IMR-90 (cell line): ENCODE results near the gene GFOD2. TPM values are rescaled to one million over a fixed set of nuclear protein-coding genes. Genes with fewer than 3 reads are reported as not detected.

Experiments
- ATAC-seq: fragments of 200-7000 bp; cut with Tn5 transposase; 2 replicates; pipeline ENCODE4 v1.9.1; 2020; ENCODE audit warnings: low read depth, mild to moderate bottlenecking, moderate library complexity
- BruUV-seq: library from RNA; stranded (reverse); fragments of 400-500 nt; replicated peaks from 2 replicates; lab custom pipeline; 2021; lab: Mats Ljungman, UMichigan
- CTCF ChIA-PET: fragments of 300-600 bp; formaldehyde crosslinking; extraction: SDS; loops from one replicate; lab custom pipeline; 2021; ENCODE audit warnings: antibody characterized with exemption; lab: Yijun Ruan, JAX
- POLR2A ChIA-PET: fragments of 300-600 bp; sonication (Branson Sonifier 250); formaldehyde crosslinking; loops from one replicate; lab custom pipeline; 2022; ENCODE audit warnings: antibody characterized with exemption; ENCODE audit not compliant: unreplicated experiment; lab: Charles Lee
- DNase-seq: peaks from one replicate; pipeline ENCODE4 v3.0.0; 2013
- H2AFZ ChIP-seq: replicated peaks from 2 replicates; pipeline ENCODE3; 2013; ENCODE audit warnings: low read length, mild to moderate bottlenecking; ENCODE audit not compliant: poor library complexity
- H2AK5ac ChIP-seq: 2 replicates; pipeline ENCODE4 v1.6.1; 2013; ENCODE audit warnings: low read depth, low read length, inconsistent platforms
- H2AK9ac ChIP-seq: replicated peaks from 2 replicates; pipeline ENCODE3; 2013; ENCODE audit warnings: mild to moderate bottlenecking, low read depth, low read length, moderate library complexity; ENCODE audit not compliant: poor library complexity
- H2BK120ac ChIP-seq: 2 replicates; pipeline ENCODE4 v1.6.1; 2013; ENCODE audit warnings: low read depth, low read length, inconsistent platforms
- H2BK15ac ChIP-seq: 3 replicates; pipeline ENCODE4 v1.6.1; 2013; ENCODE audit warnings: low read depth, low read length, inconsistent platforms
- H2BK20ac ChIP-seq: 2 replicates; pipeline ENCODE4 v1.6.1; 2013; ENCODE audit warnings: low read depth, mild to moderate bottlenecking, inconsistent platforms, low read length, moderate library complexity
- H2BK5ac ChIP-seq: 2 replicates; pipeline ENCODE4 v1.6.1; 2013; ENCODE audit warnings: mild to moderate bottlenecking, low read depth, low read length, inconsistent platforms; ENCODE audit not compliant: poor library complexity, severe bottlenecking
- H3K14ac ChIP-seq: replicated peaks from 2 replicates; pipeline ENCODE4 v1.6.1; 2013; ENCODE audit warnings: low read depth, low read length, inconsistent platforms
- H3K18ac ChIP-seq: 2 replicates; pipeline ENCODE4 v1.6.1; 2013; ENCODE audit warnings: low read depth, low read length, control low read depth
- H3K23ac ChIP-seq: 2 replicates; pipeline ENCODE4 v1.6.1; 2013; ENCODE audit warnings: low read depth, low read length, inconsistent platforms
- H3K27ac ChIP-seq: 2 replicates; pipeline ENCODE4 v1.5.1; 2013; ENCODE audit warnings: mild to moderate bottlenecking, control low read depth, low read length; ENCODE audit not compliant: insufficient read depth
- H3K27me3 ChIP-seq: 2 replicates; pipeline ENCODE4 v1.6.1; 2013; ENCODE audit warnings: low read length; ENCODE audit not compliant: control insufficient read depth, insufficient read depth
- H3K36me3 ChIP-seq: 2 replicates; pipeline ENCODE4 v1.6.1; 2013; ENCODE audit warnings: low read length, mixed read lengths; ENCODE audit not compliant: control insufficient read depth, insufficient read depth
- H3K4ac ChIP-seq: 2 replicates; pipeline ENCODE4 v1.6.1; 2013; ENCODE audit warnings: low read depth, low read length, inconsistent platforms
- H3K4me1 ChIP-seq: 2 replicates; pipeline ENCODE4 v1.6.1; 2013; ENCODE audit warnings: low read length, mixed read lengths; ENCODE audit not compliant: control insufficient read depth, insufficient read depth
- H3K4me2 ChIP-seq: 2 replicates; pipeline ENCODE4 v1.6.1; 2013; ENCODE audit warnings: low read depth, mild to moderate bottlenecking, control low read depth, low read length, moderate library complexity
- H3K4me3 ChIP-seq: 2 replicates; pipeline ENCODE4 v1.5.1; 2013; ENCODE audit warnings: low read depth, mild to moderate bottlenecking, control low read depth, low read length, moderate library complexity; ENCODE audit not compliant: insufficient read depth
- H3K56ac ChIP-seq: 2 replicates; pipeline ENCODE4 v1.6.1; 2013; ENCODE audit warnings: low read length, inconsistent platforms; ENCODE audit not compliant: insufficient read depth; ENCODE audit errors: extremely low read depth
- H3K79me1 ChIP-seq, 2 experiments: 2 replicates each; pipeline ENCODE4 v1.6.1; 2013; ENCODE audit warnings: low read length in 2 of 2, inconsistent platforms in 1 of 2, low read depth in 1 of 2
- H3K9ac ChIP-seq: 2 replicates; pipeline ENCODE4 v1.6.1; 2013; ENCODE audit warnings: low read depth, low read length, control low read depth
- H3K9me1 ChIP-seq: 2 replicates; pipeline ENCODE4 v1.6.1; 2013; ENCODE audit warnings: low read length, inconsistent platforms; ENCODE audit not compliant: insufficient read depth
- H3K9me3 ChIP-seq: 2 replicates; pipeline ENCODE4 v1.6.1; 2013; ENCODE audit warnings: low read length; ENCODE audit not compliant: control insufficient read depth, insufficient read depth
- H4K20me1 ChIP-seq: 2 replicates; pipeline ENCODE4 v1.6.1; 2013; ENCODE audit warnings: low read length, inconsistent platforms; ENCODE audit not compliant: insufficient read depth
- H4K5ac ChIP-seq: 2 replicates; pipeline ENCODE4 v1.6.1; 2013; ENCODE audit warnings: mild to moderate bottlenecking, low read depth, low read length, control low read depth
- H4K8ac ChIP-seq, 2 experiments: 2 replicates each; pipeline ENCODE4 v1.6.1; 2013; ENCODE audit warnings: low read depth in 2 of 2, low read length in 2 of 2, control low read depth in 1 of 2, inconsistent platforms in 1 of 2
- H4K91ac ChIP-seq: 2 replicates; pipeline ENCODE4 v1.6.1; 2013; ENCODE audit warnings: low read depth, low read length, inconsistent platforms; ENCODE audit not compliant: insufficient read depth
- BHLHE40 ChIP-seq: fragments of 150-350 bp; IDR thresholded peaks from 2 replicates; pipeline ENCODE4 v1.6.1; 2016; ENCODE audit warnings: mild to moderate bottlenecking, low read depth, low read length
- CEBPB ChIP-seq: IDR thresholded peaks from 2 replicates; pipeline ENCODE4 v1.6.1; 2012; ENCODE audit warnings: low read depth, low read length, improper control_type of control experiment
- CTCF ChIP-seq: conservative IDR thresholded peaks from 2 replicates; pipeline ENCODE4 v1.5.1; 2012; ENCODE audit warnings: mild to moderate bottlenecking, low read depth, low read length, improper control_type of control experiment
- ELK1 ChIP-seq: fragments of 150-350 bp; IDR thresholded peaks from 2 replicates; pipeline ENCODE4 v1.6.1; 2016; ENCODE audit warnings: low read depth, mild to moderate bottlenecking, low read length, moderate library complexity, borderline replicate concordance
- FOS ChIP-seq: fragments of 150-350 bp; IDR thresholded peaks from 2 replicates; pipeline ENCODE4 v1.6.1; 2016; ENCODE audit warnings: low read depth, low read length
- MAFK ChIP-seq: IDR thresholded peaks from 2 replicates; pipeline ENCODE4 v1.6.1; 2012; ENCODE audit warnings: low read depth, low read length, improper control_type of control experiment
- MAZ ChIP-seq: IDR thresholded peaks from 2 replicates; pipeline ENCODE4 v1.6.1; 2012; ENCODE audit warnings: low read depth, mild to moderate bottlenecking, low read length, improper control_type of control experiment, moderate library complexity, borderline replicate concordance
- MXI1 ChIP-seq: IDR thresholded peaks from 2 replicates; pipeline ENCODE4 v1.6.1; 2012; ENCODE audit warnings: low read depth, mild to moderate bottlenecking, low read length, moderate library complexity, borderline replicate concordance
- POLR2A ChIP-seq: IDR thresholded peaks from 2 replicates; pipeline ENCODE4 v1.6.1; 2012; ENCODE audit warnings: mild to moderate bottlenecking, low read depth, low read length
- RAD21 ChIP-seq: IDR thresholded peaks from 2 replicates; pipeline ENCODE4 v1.6.1; 2012; ENCODE audit warnings: low read length, improper control_type of control experiment
- RCOR1 ChIP-seq: IDR thresholded peaks from 2 replicates; pipeline ENCODE4 v1.6.1; 2012; ENCODE audit warnings: mild to moderate bottlenecking, low read length, improper control_type of control experiment; ENCODE audit not compliant: insufficient replicate concordance
- RFX5 ChIP-seq: IDR thresholded peaks from 2 replicates; pipeline ENCODE4 v1.8.0; 2012; ENCODE audit warnings: low read depth, mild to moderate bottlenecking, low read length, moderate library complexity
- SMC3 ChIP-seq: fragments of 150-350 bp; IDR thresholded peaks from 2 replicates; pipeline ENCODE4 v1.6.1; 2016; ENCODE audit warnings: low read depth, mild to moderate bottlenecking, antibody characterized with exemption, low read length, moderate library complexity
- WGBS, 2 experiments: methylation state at CpG; one replicate each; pipeline versions ENCODE4 v1.1.5 to v1.1.7; 2013; ENCODE audit warnings: missing lambda C conversion rate in 2 of 2; ENCODE audit not compliant: insufficient read length in 1 of 2; ENCODE audit errors: extremely low coverage in 2 of 2; 5-methylcytosine and 5-hydroxymethylcytosine counted together
- dilution Hi-C: fragments of 300-500 bp; cut with HindIII; formaldehyde crosslinking; loops from one replicate; pipeline ENCODE4 v1.14.3; 2018; ENCODE audit warnings: low sequenced_read_pairs; ENCODE audit not compliant: unreplicated experiment
- in situ Hi-C: fragments of 300-500 bp; cut with MboI; formaldehyde crosslinking; loops from 3 replicates; pipeline ENCODE4 v1.14.3; 2019; ENCODE audit warnings: low sequenced_read_pairs, inconsistent platforms, mixed read lengths
- intact Hi-C: fragments of 100-400 bp; cut with micrococcal nuclease; formaldehyde crosslinking; loops from 2 replicates; pipeline ENCODE4 v1.10.0; 2022
- polyA plus RNA-seq, 3 experiments: library from polyadenylated mRNA; depleted of rRNA; stranded (reverse); fragments of >200 nt; gene quantifications; 2 replicates each; pipeline ENCODE4 v1.2.3, GENCODE V29; 2012; ENCODE audit warnings: low replicate concordance in 1 of 3
- total RNA-seq: library from RNA; depleted of rRNA; stranded (reverse); fragments of >200 nt; gene quantifications from 2 replicates; pipeline ENCODE4 v1.2.3, GENCODE V29; 2012
- TF ChIP-seq, protein P1 (sequence below): fragments of 150-350 bp; IDR thresholded peaks from 2 replicates; pipeline ENCODE4 v1.6.1; 2017; ENCODE audit warnings: mild to moderate bottlenecking, antibody characterized with exemption, low read length, low read depth

The GFOD2 gene
- total and polyA plus RNA-seq, 2 of the 4 experiments (the other 2 are of a cell fraction) = 12.3 to 18.1 TPM

DNA sequence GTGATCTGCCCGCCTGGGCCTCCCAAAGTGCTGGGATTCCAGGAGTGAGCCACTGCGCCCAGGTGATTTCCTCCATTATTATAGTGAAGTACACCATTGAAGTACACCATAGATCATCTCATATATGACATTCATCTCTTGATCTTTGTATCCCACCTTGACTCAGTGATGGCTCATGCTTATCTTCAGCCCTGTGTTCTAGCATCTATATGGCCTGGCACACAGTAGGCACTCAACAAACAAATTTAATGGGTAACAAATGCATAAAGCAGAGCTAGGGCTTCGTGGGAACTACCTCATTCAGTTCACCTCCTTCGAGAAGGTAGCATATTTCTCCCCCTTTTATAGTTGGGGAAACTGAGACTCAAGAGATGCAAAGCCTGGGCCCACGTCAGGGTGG, 53.5 kb downstream of the GFOD2 start:
- no peaks in the 10 kb centered on the region for H3K9me3 ChIP-seq
- H4K20me1 ChIP-seq = peaks cover 2% of the 10 kb centered on the region; the same call in 1 of the 2 replicates
- H2BK15ac ChIP-seq = no peak overlapping the region
- BruUV-seq = no TSS peak
- intact Hi-C loops = no loop called here
- ChIA-PET CTCF (interaction anchor here (1.5 kb wide), 1 partner anchor 145 kb away, joined by 9 read pairs; no protein-coding TSS in a partner anchor), POLR2A (no interaction called here)
- H3K27ac ChIP-seq = no peak overlapping the region
- H3K4me1 ChIP-seq = peaks cover 12% of the 10 kb centered on the region
- no peak overlapping the region for H2AK5ac ChIP-seq
- no peak for ATAC-seq
- peaks cover 4 to 12% of the 10 kb centered on the region in 2 experiments; a peak in 3 of 4 replicates for H3K79me1 ChIP-seq
- no peak overlapping the region for H3K14ac ChIP-seq
- no peaks in the 10 kb centered on the region for H3K9me1 ChIP-seq
- peak overlapping the region; percentile 95 for H3K4me3 ChIP-seq
- H4K8ac ChIP-seq = peak overlapping the region in 1 of 2 experiments; percentile 35; a peak in 1 of 4 replicates
- DNase-seq = no peak
- no peak overlapping the region for H4K91ac ChIP-seq
- H2BK20ac ChIP-seq = no peak overlapping the region
- H3K36me3 ChIP-seq = peaks cover 2% of the 10 kb centered on the region; the same call in 1 of the 2 replicates
- no peak overlapping the region for H3K18ac ChIP-seq
- no peak overlapping the region for H4K5ac ChIP-seq
- H3K4me2 ChIP-seq = peak overlapping the region; percentile 54
- TF ChIP-seq FOS (no peak), MAFK (no peak), MAZ (no peak), CTCF (no peak), MXI1 (no peak), RCOR1 (no peak), BHLHE40 (no peak), RFX5 (no peak), CEBPB (no peak), POLR2A (no peak), ELK1 (no peak), RAD21 (no peak), SMC3 (no peak)
- TF ChIP-seq, protein P1, sequence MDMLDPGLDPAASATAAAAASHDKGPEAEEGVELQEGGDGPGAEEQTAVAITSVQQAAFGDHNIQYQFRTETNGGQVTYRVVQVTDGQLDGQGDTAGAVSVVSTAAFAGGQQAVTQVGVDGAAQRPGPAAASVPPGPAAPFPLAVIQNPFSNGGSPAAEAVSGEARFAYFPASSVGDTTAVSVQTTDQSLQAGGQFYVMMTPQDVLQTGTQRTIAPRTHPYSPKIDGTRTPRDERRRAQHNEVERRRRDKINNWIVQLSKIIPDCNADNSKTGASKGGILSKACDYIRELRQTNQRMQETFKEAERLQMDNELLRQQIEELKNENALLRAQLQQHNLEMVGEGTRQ = no peak
- H2BK120ac ChIP-seq = no peak overlapping the region
- H2AK9ac ChIP-seq = peak overlapping the region; percentile 83
- no peak overlapping the region for H3K56ac ChIP-seq
- H3K4ac ChIP-seq = no peak overlapping the region
- no peak overlapping the region for H2AFZ ChIP-seq
- in situ Hi-C loops = loop anchor here (10.0 kb wide), 1 partner anchor 141 kb away; the partner anchor contains the start of gene RIPOR1
- WGBS, 2 experiments = 80% methylated on average over 1 of the region's 5 CpGs; no CpG with 5 or more reads in 1 of the 2 experiments
- no peak overlapping the region for H3K9ac ChIP-seq
- H3K27me3 ChIP-seq = no peaks in the 10 kb centered on the region
- dilution Hi-C loops = no loop called here
- no peak overlapping the region for H2BK5ac ChIP-seq
- H3K23ac ChIP-seq = peak overlapping the region; percentile 7; the same call in 1 of the 2 replicates
